NCI-H2171 (cell line): ENCODE results near the gene AXL.
"Not testable (repeated sequence)": the region's sequence is repeated elsewhere in the genome, so short reads cannot be mapped to it uniquely, and the experiment has no call there.

Experiments used
- DNase-seq: peaks from one replicate; lab custom pipeline; 2025; lab: John Stamatoyannopoulos, UW

AXL gene

GRCh38 chr19:41206926-41207750 is 11.9 kb upstream of the AXL start:
- no peak for DNase-seq

- DNase-seq = no peak
Measured at GRCh38 chr19:41214161-41214560, 4.9 kb upstream of the AXL start.

- DNase-seq = no peak
Measured at GRCh38 chr19:41217741-41218140, 1.3 kb upstream of the AXL start.

GRCh38 chr19:41218249-41218614 is 791 bp upstream of the AXL start:
- no peak for DNase-seq

- DNase-seq = no peak
Measured at GRCh38 chr19:41219924-41220567, 1.0 kb downstream of the AXL start.

- no peak for DNase-seq
Measured at GRCh38 chr19:41220811-41221210, 1.8 kb downstream of the AXL start.

- no peak for DNase-seq
Measured at GRCh38 chr19:41221514-41222205, 2.6 kb downstream of the AXL start.

- DNase-seq = no peak
Measured at GRCh38 chr19:41222240-41222639, 3.2 kb downstream of the AXL start.

GRCh38 chr19:41223431-41224234 is 4.6 kb downstream of the AXL start:
- no peak for DNase-seq

GRCh38 chr19:41224632-41225031 is 5.6 kb downstream of the AXL start:
- DNase-seq = no peak

- DNase-seq = no peak
Measured at GRCh38 chr19:41225238-41226052, 6.4 kb downstream of the AXL start.

GRCh38 chr19:41226053-41226873 is 7.2 kb downstream of the AXL start:
- DNase-seq = no peak

- DNase-seq = no peak
Measured at GRCh38 chr19:41226874-41227390, 7.9 kb downstream of the AXL start.

- no peak for DNase-seq
Measured at GRCh38 chr19:41228486-41228885, 9.5 kb downstream of the AXL start.

GRCh38 chr19:41229338-41229737 is 10.3 kb downstream of the AXL start:
- DNase-seq = not testable (repeated sequence)

GRCh38 chr19:41230067-41230857 is 11.2 kb downstream of the AXL start:
- DNase-seq = no peak

GRCh38 chr19:41232686-41233085 is 13.7 kb downstream of the AXL start:
- DNase-seq = no peak

GRCh38 chr19:41233748-41234240 is 14.8 kb downstream of the AXL start:
- no peak for DNase-seq

- DNase-seq = no peak
Measured at GRCh38 chr19:41234512-41235168, 15.6 kb downstream of the AXL start.
